Stimulated activated CD8-positive, alpha-beta memory T cell treated with anti-CD3 and anti-CD28 coated beads, Interleukin-12 subunit alpha, Interleukin-12 subunit beta, amount 100 ng/mL, for 4 hours (primary cell): ENCODE results near the gene NAA10.

Source experiments
- DNase-seq: peaks from one replicate; pipeline ENCODE4 v3.0.0-alpha.2; 2020; ENCODE audit warnings: low read depth

Gene NAA10

GRCh38 chrX:153908219-153908860 is 26.5 kb downstream of the NAA10 start:
- DNase-seq = no peak

- DNase-seq = no peak
Measured at GRCh38 chrX:153907456-153907855, 27.4 kb downstream of the NAA10 start.

- no peak for DNase-seq
Measured at GRCh38 chrX:153906126-153906917, 28.5 kb downstream of the NAA10 start.

GRCh38 chrX:153905481-153906095 is 29.2 kb downstream of the NAA10 start:
- DNase-seq = no peak

GRCh38 chrX:153903991-153904957 is 30.6 kb downstream of the NAA10 start, which contains the start of gene AVPR2:
Gene AVPR2, plus strand, starts transcription at chrX:153904673. Its CDS starts 473 bp downstream, at chrX:153905146.
- no peak for DNase-seq

GRCh38 chrX:153903238-153903980 is 31.4 kb downstream of the NAA10 start:
- no peak for DNase-seq

- DNase-seq = no peak
Measured at GRCh38 chrX:153902385-153902784, 32.5 kb downstream of the NAA10 start.

- DNase-seq = no peak
Measured at GRCh38 chrX:153901753-153902140, 33.1 kb downstream of the NAA10 start.

GRCh38 chrX:153900831-153901752 is 33.7 kb downstream of the NAA10 start:
- DNase-seq = no peak

GRCh38 chrX:153897899-153898298 is 36.9 kb downstream of the NAA10 start:
- DNase-seq = no peak

GRCh38 chrX:153889123-153889522 is 45.7 kb downstream of the NAA10 start:
- no peak for DNase-seq

GRCh38 chrX:153888344-153888743 is 46.5 kb downstream of the NAA10 start:
- no peak for DNase-seq

- no peak for DNase-seq
Measured at GRCh38 chrX:153887385-153887784, 47.5 kb downstream of the NAA10 start.

- DNase-seq = no peak
Measured at GRCh38 chrX:153886915-153887314, 47.9 kb downstream of the NAA10 start.

GRCh38 chrX:153885968-153886903 is 48.6 kb downstream of the NAA10 start, which contains the start of gene L1CAM:
Gene L1CAM, minus strand, starts transcription at chrX:153886173. Its CDS starts 10,337 bp downstream, at chrX:153875836.
- DNase-seq = no peak

GRCh38 chrX:153885208-153885787 is 49.5 kb downstream of the NAA10 start:
- no peak for DNase-seq

- DNase-seq = no peak
Measured at GRCh38 chrX:153884590-153884989, 50.2 kb downstream of the NAA10 start.

GRCh38 chrX:153884136-153884535 is 50.7 kb downstream of the NAA10 start:
- DNase-seq = no peak
